Stimulated activated CD4-positive, alpha-beta T cell treated with anti-CD3 and anti-CD28 coated beads, Interleukin-4, amount 100 ng/mL, for 24 hours (primary cell): Measurements from ENCODE around the gene ZNF496.
"Not testable (repeated sequence)": the region's sequence is repeated elsewhere in the genome, so short reads cannot be mapped to it uniquely, and the experiment has no call there.

Source experiments
- DNase-seq: peaks from one replicate; pipeline ENCODE4 v3.0.0-alpha.2; 2020

ZNF496 gene

DNA sequence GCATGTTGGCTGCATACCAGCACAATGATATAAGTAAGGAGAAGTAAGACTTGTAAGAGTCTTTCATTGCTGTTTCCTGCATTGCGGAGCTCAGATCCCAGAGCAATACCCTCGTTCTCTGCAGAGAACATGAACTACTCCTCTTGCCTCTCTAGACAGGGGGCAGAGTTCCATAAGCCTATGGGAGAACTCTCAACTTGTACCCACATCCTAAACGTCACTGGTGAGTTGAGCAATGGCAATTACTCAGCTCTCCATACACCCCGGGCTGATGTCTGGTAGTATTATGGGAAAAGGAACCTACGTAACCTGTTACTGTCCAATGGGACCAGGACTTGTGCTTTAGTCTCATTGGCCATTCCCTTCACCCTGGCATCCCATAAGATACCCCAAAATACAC lies 27.3 kb upstream of the ZNF496 start:
- no peak for DNase-seq

DNA sequence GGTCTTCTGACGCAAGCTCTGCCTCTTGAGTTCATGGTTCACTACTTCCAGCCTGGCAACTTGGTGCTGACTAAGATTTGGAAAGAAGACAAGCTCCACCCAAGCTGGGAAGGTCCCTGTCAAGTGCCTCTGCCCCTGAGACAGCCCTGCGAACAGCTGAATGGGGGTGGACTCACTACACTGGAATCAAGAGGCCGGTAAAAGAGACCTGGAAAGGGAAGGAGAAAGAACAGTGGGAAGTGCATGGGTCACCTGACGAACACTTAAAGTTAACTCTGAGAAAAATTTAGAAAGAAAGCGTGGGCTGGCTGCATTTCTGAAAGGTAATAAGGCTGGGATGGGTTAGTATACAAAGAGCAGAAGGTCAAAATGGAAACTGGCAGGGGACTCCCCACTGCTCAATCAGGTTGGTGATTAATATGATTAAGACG lies 26.1 kb upstream of the ZNF496 start:
- no peak for DNase-seq

DNA sequence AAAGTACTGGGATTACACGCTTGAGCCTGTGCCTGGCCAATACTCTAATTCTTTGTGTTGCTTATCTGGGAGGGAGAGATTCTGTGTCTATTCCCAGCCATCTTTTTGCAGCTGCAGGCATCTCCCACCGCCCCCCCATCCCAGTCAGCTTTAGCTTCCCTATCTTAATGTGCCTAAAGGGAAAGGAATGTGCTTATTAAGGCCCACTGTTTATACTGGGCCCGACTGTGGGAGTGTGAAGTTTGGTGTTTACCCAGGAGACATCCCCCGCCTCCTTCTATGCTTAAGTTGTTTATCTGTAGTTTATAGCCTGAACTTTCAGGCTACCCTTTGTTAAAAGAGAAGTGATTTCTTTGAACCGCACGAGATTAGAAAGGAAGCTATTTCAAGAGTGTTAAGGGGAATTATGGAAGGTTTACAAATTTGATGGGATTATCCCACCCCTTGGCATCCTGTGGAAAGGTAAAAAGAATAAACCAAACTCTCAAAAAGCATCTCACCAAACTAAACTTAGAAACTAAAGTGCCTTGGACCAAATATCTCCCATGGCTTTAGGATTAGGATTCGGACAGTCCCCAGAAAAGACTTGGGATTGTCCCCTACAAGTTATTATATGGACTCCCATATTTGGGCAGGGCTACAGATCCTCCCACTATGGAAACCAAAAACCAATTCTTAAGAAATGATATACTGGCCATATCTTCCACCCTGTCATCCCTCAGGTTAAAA lies 25.5 kb upstream of the ZNF496 start:
- DNase-seq, result no peak

- not testable (repeated sequence) for DNase-seq
These were observed 23.5 kb upstream of the ZNF496 start for GRCh38 chr1:247355160-247355559.

GRCh38 chr1:247352175-247352574 lies 20.5 kb upstream of the ZNF496 start:
- DNase-seq, result no peak

- DNase-seq, result no peak
These were observed 18.9 kb upstream of the ZNF496 start for GRCh38 chr1:247350587-247350986.

DNA sequence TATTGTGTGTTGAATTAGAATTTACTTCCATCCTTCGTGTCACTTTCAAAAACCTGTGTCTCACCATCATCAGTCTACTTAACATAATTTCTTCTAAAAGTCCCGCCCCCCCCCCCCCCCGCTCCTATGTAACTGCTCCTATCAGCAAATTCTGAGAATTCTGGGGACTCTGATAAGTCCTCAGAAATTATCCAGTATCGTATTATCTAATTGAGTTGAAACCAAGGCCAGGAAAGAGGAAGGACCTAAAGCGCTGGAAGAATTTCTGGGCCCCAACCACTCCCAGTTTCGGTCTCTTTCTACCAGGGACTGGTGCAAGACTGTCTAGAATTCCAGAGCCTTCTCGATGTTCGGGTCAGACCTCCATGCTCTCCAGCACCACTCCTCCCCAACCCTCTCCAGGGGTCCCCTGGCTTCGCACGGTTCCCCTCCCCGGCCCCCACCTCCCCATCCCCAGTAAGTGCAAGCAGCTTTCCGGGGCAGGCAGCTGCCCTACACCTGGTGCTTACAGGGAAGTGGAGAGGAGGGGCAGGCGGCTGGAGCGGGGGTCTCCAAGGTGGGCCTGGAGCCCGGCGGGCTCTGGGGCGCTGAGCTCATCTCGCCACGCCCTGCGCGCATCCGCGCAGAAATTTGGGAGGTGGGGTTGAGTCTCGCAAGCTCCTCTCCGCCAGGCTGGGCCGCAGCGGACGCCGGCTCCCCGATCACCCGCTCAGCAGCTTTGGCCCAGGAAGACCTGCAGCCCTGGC lies 16.0 kb upstream of the ZNF496 start:
- no peak for DNase-seq

- DNase-seq, result no peak
These were observed 14.2 kb upstream of the ZNF496 start for GRCh38 chr1:247345881-247346280.

DNA sequence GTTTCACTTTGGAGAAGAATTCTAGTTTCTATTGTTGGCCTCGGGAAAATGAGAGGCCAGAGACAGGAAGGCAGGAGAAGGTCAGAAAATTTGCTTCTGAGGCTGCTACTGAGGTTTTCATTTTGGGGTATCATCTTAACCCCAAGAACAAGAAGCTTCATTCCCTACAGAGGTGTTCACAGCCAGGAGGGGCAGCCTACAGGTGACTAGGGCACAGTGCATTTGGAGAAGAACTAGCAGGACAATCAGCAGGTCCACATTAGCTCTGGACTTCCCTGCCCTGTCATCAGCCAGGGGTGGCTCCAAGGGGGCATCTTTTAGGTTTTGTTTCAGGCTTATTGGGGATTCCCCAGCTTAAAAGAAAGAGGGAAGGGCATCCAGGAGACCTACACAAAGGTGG lies 12.1 kb upstream of the ZNF496 start:
- no peak for DNase-seq

- no peak for DNase-seq
These were observed 7.1 kb upstream of the ZNF496 start for GRCh38 chr1:247338723-247339275.

- no peak for DNase-seq
These were observed 6.3 kb upstream of the ZNF496 start for GRCh38 chr1:247337961-247338360.

- DNase-seq, result no peak
These were observed 5.6 kb upstream of the ZNF496 start for GRCh38 chr1:247337250-247337746.

- DNase-seq, result no peak
These were observed 4.7 kb upstream of the ZNF496 start for GRCh38 chr1:247336390-247336789.

DNA sequence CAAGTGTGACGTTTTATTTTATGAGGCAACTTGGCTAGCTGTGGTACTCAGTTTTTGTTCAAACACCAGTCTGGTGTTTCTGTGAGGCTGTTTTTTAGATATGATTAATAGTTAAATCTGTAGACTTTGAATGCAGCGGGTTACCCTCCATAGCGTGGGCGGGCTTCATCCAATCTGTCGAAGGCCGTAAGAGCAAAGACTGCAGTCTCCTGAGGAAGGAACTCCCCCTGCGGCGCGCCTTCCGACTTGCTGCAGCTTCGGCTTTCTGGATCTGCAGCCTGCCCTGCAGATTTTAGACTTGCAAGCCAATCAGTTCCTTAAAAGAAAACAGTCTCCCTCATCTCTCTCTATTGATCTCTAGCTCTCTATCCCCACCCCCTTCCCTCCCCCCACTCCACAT lies 4.2 kb upstream of the ZNF496 start:
- DNase-seq, result no peak

GRCh38 chr1:247334378-247335133 lies 2.9 kb upstream of the ZNF496 start:
- DNase-seq, result no peak

- DNase-seq, result no peak
These were observed 1.1 kb upstream of the ZNF496 start for GRCh38 chr1:247332623-247333361.

GRCh38 chr1:247332215-247332622 lies 552 bp upstream of the ZNF496 start:
- peak; percentile 52 for DNase-seq

GRCh38 chr1:247331172-247331524 lies 519 bp downstream of the ZNF496 start:
- DNase-seq, result peak; percentile 72

- DNase-seq, result no peak
These were observed 1.0 kb downstream of the ZNF496 start for GRCh38 chr1:247330548-247331171.

DNA sequence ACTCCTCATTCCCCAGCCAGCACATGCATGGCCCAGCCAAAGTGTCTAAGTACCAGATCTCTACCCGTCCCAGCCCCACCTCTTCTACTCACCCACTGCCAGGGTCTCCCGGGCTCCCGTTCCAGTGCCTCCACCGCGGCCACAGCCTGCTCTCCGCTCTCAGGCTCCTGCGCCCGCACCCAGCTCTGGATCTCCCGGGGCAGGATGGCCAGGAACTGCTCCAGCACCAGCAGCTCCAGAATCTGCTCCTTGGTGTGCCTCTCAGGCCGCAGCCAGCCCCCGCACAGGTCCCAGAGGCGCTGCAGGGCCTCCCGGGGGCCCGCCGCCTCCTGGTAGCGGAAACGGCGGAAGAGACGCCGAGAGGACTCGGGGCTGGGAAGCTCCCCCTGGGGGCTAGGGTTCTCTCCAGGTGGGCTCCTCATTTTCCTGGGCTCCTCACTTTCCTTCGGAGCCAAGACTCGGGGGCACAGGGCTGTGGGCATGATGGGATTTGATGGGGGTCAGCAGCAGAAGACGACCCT lies 2.5 kb downstream of the ZNF496 start:
- no peak for DNase-seq

DNA sequence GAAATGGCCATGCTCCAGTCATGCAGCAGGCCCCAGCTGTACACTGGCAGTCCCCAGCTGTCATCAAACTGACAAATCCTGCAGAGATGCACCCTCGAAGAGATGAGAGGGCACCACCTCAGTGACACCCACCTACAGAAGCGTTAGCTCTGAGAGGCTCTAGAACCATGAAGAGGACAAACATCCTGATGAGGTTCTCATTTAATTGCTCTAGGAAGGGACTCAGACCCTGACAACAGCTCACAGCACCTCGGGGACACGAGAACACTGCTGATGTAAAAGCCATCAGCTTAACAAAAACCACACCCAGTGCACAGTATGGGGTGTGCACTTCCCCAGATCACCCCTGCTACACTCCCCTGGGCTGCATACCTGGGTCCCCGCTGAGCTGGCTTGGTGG lies 3.4 kb downstream of the ZNF496 start:
- no peak for DNase-seq
